H1 (cell line): Measurements from ENCODE around the gene OAS3. TPM values are rescaled to one million over a fixed set of nuclear protein-coding genes. Genes with fewer than 3 reads are reported as not detected.
A peak's percentile ranks its signal among the peaks of the same experiment; 100 is the strongest.

Experiments
- CTCF ChIA-PET: fragments of 300-600 bp; sonication (Branson Sonifier 250); formaldehyde crosslinking; loops from one replicate; lab custom pipeline; 2021; ENCODE audit not compliant: partially characterized antibody; lab: Charles Lee
- POLR2A ChIA-PET: fragments of 300-600 bp; sonication (Branson Sonifier 250); formaldehyde crosslinking; loops from one replicate; lab custom pipeline; 2021; ENCODE audit warnings: inconsistent platforms; ENCODE audit not compliant: partially characterized antibody; lab: Charles Lee
- DNase-seq, 2 experiments: peaks; one replicate each; pipeline versions ENCODE4 v3.0.0 to v3.0.0-alpha.2; 2010 to 2022; ENCODE audit warnings: low spot score in 2 of 2, low read depth in 1 of 2, mixed read lengths in 1 of 2
- FAIRE-seq: peaks from 2 replicates; lab custom pipeline; 2011; peaks lifted over from hg19 to GRCh38; lab: Jason Lieb, UNC
- H2AFZ ChIP-seq: 2 replicates; pipeline ENCODE4 v1.8.1; 2012; ENCODE audit warnings: low read length, inconsistent platforms
- H2AK5ac ChIP-seq: 2 replicates; pipeline ENCODE4 v1.6.1; 2013; ENCODE audit warnings: low read depth, low read length
- H2BK120ac ChIP-seq: replicated peaks from 2 replicates; pipeline ENCODE3; 2013; ENCODE audit warnings: low read depth, low read length, inconsistent platforms
- H2BK12ac ChIP-seq: 2 replicates; pipeline ENCODE4 v1.6.1; 2013; ENCODE audit warnings: low read depth, low read length
- H2BK15ac ChIP-seq: 2 replicates; pipeline ENCODE4 v1.6.1; 2013; ENCODE audit warnings: low read length
- H2BK20ac ChIP-seq: 2 replicates; pipeline ENCODE4 v1.6.1; 2013; ENCODE audit warnings: low read length
- H2BK5ac ChIP-seq: 2 replicates; pipeline ENCODE4 v1.6.1; 2013; ENCODE audit warnings: low read depth, low read length
- H3K14ac ChIP-seq: 2 replicates; pipeline ENCODE4 v1.6.1; 2013; ENCODE audit warnings: inconsistent platforms; ENCODE audit not compliant: insufficient read length
- H3K18ac ChIP-seq: 2 replicates; pipeline ENCODE4 v1.6.1; 2013; ENCODE audit warnings: low read length; ENCODE audit errors: extremely low read depth
- H3K23ac ChIP-seq: 2 replicates; pipeline ENCODE4 v1.6.1; 2013; ENCODE audit warnings: inconsistent platforms; ENCODE audit not compliant: insufficient read length
- H3K23me2 ChIP-seq: 2 replicates; pipeline ENCODE4 v1.6.1; 2013; ENCODE audit warnings: low read depth, low read length
- H3K27ac ChIP-seq: 2 replicates; pipeline ENCODE4 v1.6.1; 2011; ENCODE audit warnings: low read depth, low read length, inconsistent platforms
- H3K27me3 ChIP-seq, 4 experiments: replicated peaks in 1 of 4; 1 replicate in 1 of 4; 2 replicates in 3 of 4; pipeline versions ENCODE4 v1.6.1 to v1.8.1; 2011 to 2013; ENCODE audit warnings: low read length in 3 of 4, mild to moderate bottlenecking in 3 of 4, inconsistent platforms in 2 of 4, mixed read lengths in 2 of 4, moderate library complexity in 1 of 4; ENCODE audit not compliant: control insufficient read depth in 3 of 4, insufficient read depth in 3 of 4; ENCODE audit errors: extremely low read depth in 1 of 4
- H3K36me3 ChIP-seq, 4 experiments: 2 replicates each; pipeline versions ENCODE4 v1.6.1 to v1.8.1; 2011 to 2013; ENCODE audit warnings: mild to moderate bottlenecking in 4 of 4, low read length in 3 of 4, moderate library complexity in 2 of 4, control low read depth in 1 of 4, inconsistent platforms in 1 of 4; ENCODE audit not compliant: insufficient read depth in 4 of 4, control insufficient read depth in 2 of 4
- H3K4ac ChIP-seq: replicated peaks from 2 replicates; pipeline ENCODE3; 2013; ENCODE audit warnings: low read length, low read depth, mixed read lengths, inconsistent platforms; ENCODE audit not compliant: insufficient read length
- H3K4me1 ChIP-seq, 4 experiments: replicated peaks in 1 of 4; 1 replicate in 1 of 4; 2 replicates in 3 of 4; pipeline versions ENCODE4 v1.6.1 to v1.8.1; 2011 to 2013; ENCODE audit warnings: low read length in 3 of 4, inconsistent platforms in 2 of 4, mixed read lengths in 1 of 4; ENCODE audit not compliant: insufficient read depth in 4 of 4, control insufficient read depth in 3 of 4
- H3K4me2 ChIP-seq, 2 experiments: 2 replicates each; pipeline versions ENCODE4 v1.6.1 to v1.8.1; 2011 to 2013; ENCODE audit warnings: low read depth in 2 of 2, low read length in 2 of 2, control low read depth in 1 of 2, inconsistent platforms in 1 of 2, mild to moderate bottlenecking in 1 of 2; ENCODE audit not compliant: insufficient read depth in 1 of 2
- H3K4me3 ChIP-seq, 4 experiments: fragments of 200-600, 300-600 bp in 1 of 4; sonication (generic), shearing (Covaris generic), sonication (Bioruptor Twin) in 1 of 4; 2 replicates each; pipeline versions ENCODE4 v1.5.1 to v1.8.1; 2011 to 2016; ENCODE audit warnings: low read length in 4 of 4, low read depth in 3 of 4, control low read depth in 2 of 4, inconsistent platforms in 2 of 4, mild to moderate bottlenecking in 2 of 4, mixed read lengths in 1 of 4, moderate library complexity in 1 of 4; ENCODE audit not compliant: insufficient read depth in 2 of 4; ENCODE audit errors: extremely low read depth in 1 of 4
- H3K56ac ChIP-seq: replicated peaks from 2 replicates; pipeline ENCODE3; 2013; ENCODE audit warnings: low read depth, mild to moderate bottlenecking, mixed read lengths, low read length, inconsistent platforms; ENCODE audit not compliant: insufficient read length
- H3K79me1 ChIP-seq: 2 replicates; pipeline ENCODE4 v1.6.1; 2013; ENCODE audit warnings: low read depth, low read length, control low read depth
- H3K79me2 ChIP-seq, 2 experiments: 2 replicates each; pipeline versions ENCODE4 v1.6.1 to v1.8.1; 2012 to 2013; ENCODE audit warnings: low read length in 2 of 2, mild to moderate bottlenecking in 2 of 2, inconsistent platforms in 1 of 2; ENCODE audit not compliant: insufficient read depth in 2 of 2, control insufficient read depth in 1 of 2
- H3K9ac ChIP-seq, 4 experiments: replicated peaks in 1 of 4; 1 replicate in 1 of 4; 2 replicates in 3 of 4; pipeline versions ENCODE4 v1.6.1 to v1.8.1; 2011 to 2013; ENCODE audit warnings: low read depth in 3 of 4, low read length in 3 of 4, control low read depth in 2 of 4, mild to moderate bottlenecking in 2 of 4, moderate library complexity in 2 of 4, inconsistent platforms in 1 of 4; ENCODE audit errors: extremely low read depth in 1 of 4
- H3K9me3 ChIP-seq, 2 experiments: 2 replicates each; pipeline versions ENCODE4 v1.6.1 to v1.8.1; 2012 to 2013; ENCODE audit warnings: mild to moderate bottlenecking in 2 of 2, moderate library complexity in 2 of 2, control low read depth in 1 of 2, inconsistent platforms in 1 of 2, low read depth in 1 of 2, low read length in 1 of 2, mixed read lengths in 1 of 2; ENCODE audit not compliant: insufficient read depth in 2 of 2
- H4K20me1 ChIP-seq, 2 experiments: replicated peaks in 1 of 2; 2 replicates each; pipeline versions ENCODE3 to v1.8.1; 2011 to 2013; ENCODE audit warnings: inconsistent platforms in 2 of 2, low read length in 2 of 2, mild to moderate bottlenecking in 1 of 2; ENCODE audit not compliant: insufficient read depth in 2 of 2, control insufficient read depth in 1 of 2
- H4K5ac ChIP-seq: 2 replicates; pipeline ENCODE4 v1.6.1; 2013; ENCODE audit warnings: low read length, low read depth, mixed read lengths, inconsistent platforms; ENCODE audit not compliant: insufficient read length
- H4K8ac ChIP-seq: 2 replicates; pipeline ENCODE4 v1.8.0; 2013; ENCODE audit warnings: mild to moderate bottlenecking, moderate library complexity, low read length, inconsistent platforms; ENCODE audit not compliant: insufficient read depth; ENCODE audit errors: extremely low read depth
- H4K91ac ChIP-seq: replicated peaks from 2 replicates; pipeline ENCODE3; 2013; ENCODE audit warnings: low read length, mixed read lengths, inconsistent platforms; ENCODE audit not compliant: insufficient read length
- FOSL1 ChIP-seq: IDR thresholded peaks from 2 replicates; pipeline ENCODE4 v1.6.1; 2011; ENCODE audit warnings: mild to moderate bottlenecking, low read depth, low read length, moderate library complexity; ENCODE audit not compliant: insufficient read depth
- JUN ChIP-seq: IDR thresholded peaks from 2 replicates; pipeline ENCODE4 v1.6.1; 2011; ENCODE audit warnings: low read depth, mild to moderate bottlenecking, improper control_type of control experiment, low read length
- KDM1A ChIP-seq: fragments of 200-600, 300-600 bp; sonication (generic); IDR thresholded peaks from 2 replicates; pipeline ENCODE4 v1.7.1; 2016; ENCODE audit warnings: mild to moderate bottlenecking, low read length, borderline replicate concordance
- RXRA ChIP-seq: IDR thresholded peaks from 2 replicates; pipeline ENCODE4 v1.6.1; 2011; ENCODE audit warnings: low read depth, mild to moderate bottlenecking, low read length, moderate library complexity; ENCODE audit not compliant: insufficient read depth
- SP2 ChIP-seq: IDR thresholded peaks from 2 replicates; pipeline ENCODE4 v1.6.1; 2012; ENCODE audit warnings: mild to moderate bottlenecking, low read length, inconsistent platforms
- SUZ12 ChIP-seq: fragments of 200-600 bp; sonication (generic); IDR thresholded peaks from 2 replicates; pipeline ENCODE4 v1.6.1; 2012; ENCODE audit warnings: mild to moderate bottlenecking, inconsistent platforms, low read length, moderate library complexity, mixed read lengths
- WGBS, 2 experiments: shearing (Covaris generic) in 1 of 2; methylation state at CpG; one replicate each; pipeline versions ENCODE4 v1.1.6 to v1.1.7; 2013 to 2015; ENCODE audit warnings: low lambda C conversion rate in 2 of 2, mixed read lengths in 2 of 2, inconsistent platforms in 1 of 2, low coverage in 1 of 2, missing lambda C conversion rate in 1 of 2; ENCODE audit not compliant: insufficient replicate concordance in 2 of 2, insufficient coverage in 1 of 2, insufficient read length in 1 of 2; ENCODE audit errors: extremely low coverage in 1 of 2, missing lambda C conversion rate in 1 of 2; 5-methylcytosine and 5-hydroxymethylcytosine counted together
- polyA plus RNA-seq, 7 experiments: library from polyadenylated mRNA; depleted of rRNA in 3 of 7; stranded (reverse) in 5 of 7; unstranded in 2 of 7; fragments of >200 nt in 5 of 7; fragments of 200-250 nt in 2 of 7; gene quantifications; 1 replicate in 5 of 7; 2 replicates in 1 of 7; 4 replicates in 1 of 7; pipeline versions ENCODE4 v1.2.1 to v1.2.3, GENCODE V29; 2011 to 2013; ENCODE audit warnings: missing spikeins in 2 of 7, mixed read lengths in 2 of 7
- total RNA-seq: library from RNA; stranded (reverse); fragmentation: NEBNext Ultra II Directional; extraction: Animal tissue kit (Norgen Biotek cat#: 25700); gene quantifications from 2 replicates; pipeline ENCODE4 v1.2.1, GENCODE V29; 2021
- TF ChIP-seq, protein P1 (sequence below), 3 experiments: IDR thresholded peaks; 1 replicate in 2 of 3; 2 replicates in 1 of 3; pipeline versions ENCODE4 v1.5.1 to v1.6.1; 2011; ENCODE audit warnings: low read length in 3 of 3, mild to moderate bottlenecking in 3 of 3, inconsistent platforms in 2 of 3, low read depth in 1 of 3, moderate library complexity in 1 of 3; ENCODE audit not compliant: insufficient read depth in 1 of 3; ENCODE audit errors: control extremely low read depth in 1 of 3

The OAS3 gene
- total and polyA plus RNA-seq, 2 of the 8 experiments (the other 6 are each of a cell fraction or from before 2014, with no cell fraction given), result 0.73 to 3.7 TPM

DNA sequence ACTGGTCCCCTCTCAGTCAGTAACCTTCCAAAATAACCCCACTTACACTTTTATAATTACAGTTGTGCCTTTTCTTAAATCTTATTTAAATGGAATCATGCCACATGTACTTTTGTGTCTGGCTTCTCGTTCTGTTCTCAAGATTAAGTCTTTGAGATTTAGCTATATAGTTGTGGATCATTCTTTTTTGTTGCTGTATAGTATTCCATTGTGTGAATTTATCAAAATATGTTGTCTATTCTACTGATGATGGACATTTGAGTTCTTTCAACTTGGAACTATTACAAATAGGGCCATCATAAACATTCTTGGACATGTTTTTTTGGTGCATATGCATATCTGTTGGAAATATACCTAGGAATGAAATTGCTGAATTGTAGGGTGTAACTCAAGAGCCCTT is 9.0 kb downstream of the OAS3 start:
- Histone ChIP-seq H3K18ac (no peak overlapping the region), H3K4me1 (0 out of 7 replicates have a peak, but pooled peaks cover 0 to 3% (median 0%) of the 10 kb centered on the region in 4 experiments), H3K56ac (no peak overlapping the region), H2BK12ac (no peak overlapping the region), H3K79me1 (no peaks in the 10 kb centered on the region), H3K27me3 (no peaks in the 10 kb centered on the region), H2BK15ac (no peak overlapping the region), H4K91ac (no peak overlapping the region), H4K8ac (no peak overlapping the region), H2BK5ac (no peak overlapping the region), H3K14ac (no peak overlapping the region), H4K20me1 (no peaks in the 10 kb centered on the region), H3K23ac (no peak overlapping the region), H3K23me2 (no peaks in the 10 kb centered on the region), H3K79me2 (no peaks in the 10 kb centered on the region), H3K9ac (no peak overlapping the region), H4K5ac (no peak overlapping the region), H3K4ac (no peak overlapping the region), H2BK120ac (no peak overlapping the region), H3K36me3 (no peaks in the 10 kb centered on the region), H3K9me3 (no peaks in the 10 kb centered on the region), H2AFZ (no peak overlapping the region), H2AK5ac (no peak overlapping the region), H3K4me3 (no peak overlapping the region), H3K27ac (no peak overlapping the region), H3K4me2 (no peak overlapping the region), H2BK20ac (no peak overlapping the region)
- ChIA-PET POLR2A (no interaction called here), CTCF (interaction anchor here (1.0 kb wide), 1 partner anchor 47 kb away, joined by 3 read pairs; no protein-coding TSS in a partner anchor)
- DNase-seq (no peak), FAIRE-seq (no peak)
- TF ChIP-seq, protein P1, sequence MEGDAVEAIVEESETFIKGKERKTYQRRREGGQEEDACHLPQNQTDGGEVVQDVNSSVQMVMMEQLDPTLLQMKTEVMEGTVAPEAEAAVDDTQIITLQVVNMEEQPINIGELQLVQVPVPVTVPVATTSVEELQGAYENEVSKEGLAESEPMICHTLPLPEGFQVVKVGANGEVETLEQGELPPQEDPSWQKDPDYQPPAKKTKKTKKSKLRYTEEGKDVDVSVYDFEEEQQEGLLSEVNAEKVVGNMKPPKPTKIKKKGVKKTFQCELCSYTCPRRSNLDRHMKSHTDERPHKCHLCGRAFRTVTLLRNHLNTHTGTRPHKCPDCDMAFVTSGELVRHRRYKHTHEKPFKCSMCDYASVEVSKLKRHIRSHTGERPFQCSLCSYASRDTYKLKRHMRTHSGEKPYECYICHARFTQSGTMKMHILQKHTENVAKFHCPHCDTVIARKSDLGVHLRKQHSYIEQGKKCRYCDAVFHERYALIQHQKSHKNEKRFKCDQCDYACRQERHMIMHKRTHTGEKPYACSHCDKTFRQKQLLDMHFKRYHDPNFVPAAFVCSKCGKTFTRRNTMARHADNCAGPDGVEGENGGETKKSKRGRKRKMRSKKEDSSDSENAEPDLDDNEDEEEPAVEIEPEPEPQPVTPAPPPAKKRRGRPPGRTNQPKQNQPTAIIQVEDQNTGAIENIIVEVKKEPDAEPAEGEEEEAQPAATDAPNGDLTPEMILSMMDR (IDR thresholded peaks at IDR 0.05; ENCODE audit: control extremely low read depth in 1 of 3, insufficient read depth in 1 of 3, low read depth in 1 of 3, low read length in 3 of 3), result no peak
- TF ChIP-seq JUN, result no peak
- no peak for TF ChIP-seq SP2
- TF ChIP-seq FOSL1, result no peak
- no peak for TF ChIP-seq SUZ12
- no peak for TF ChIP-seq RXRA
- 0 out of 2 replicates have a peak, but pooled peaks have one; percentile 34 for TF ChIP-seq KDM1A
- WGBS, 2 experiments, result 44% methylated on average over 1 of the region's 1 CpG; no CpG with 5 or more reads in 1 of the 2 experiments
